ENCODE measurements around the gene PDE6G. TPM values are rescaled to one million over a fixed set of nuclear protein-coding genes. Genes with fewer than 3 reads are reported as not detected.
A peak's percentile ranks its signal among the peaks of the same experiment; 100 is the strongest.

The PDE6G gene
- total RNA-seq, 4 donors from 2014 or later: 0.53 TPM; not detected in 3

- no peak for TF ChIP-seq POLR2AphosphoS5 (IDR thresholded peaks at IDR 0.05)
- no peak for TF ChIP-seq POLR2A (IDR thresholded peaks at IDR 0.05)
- TF ChIP-seq, protein P1, sequence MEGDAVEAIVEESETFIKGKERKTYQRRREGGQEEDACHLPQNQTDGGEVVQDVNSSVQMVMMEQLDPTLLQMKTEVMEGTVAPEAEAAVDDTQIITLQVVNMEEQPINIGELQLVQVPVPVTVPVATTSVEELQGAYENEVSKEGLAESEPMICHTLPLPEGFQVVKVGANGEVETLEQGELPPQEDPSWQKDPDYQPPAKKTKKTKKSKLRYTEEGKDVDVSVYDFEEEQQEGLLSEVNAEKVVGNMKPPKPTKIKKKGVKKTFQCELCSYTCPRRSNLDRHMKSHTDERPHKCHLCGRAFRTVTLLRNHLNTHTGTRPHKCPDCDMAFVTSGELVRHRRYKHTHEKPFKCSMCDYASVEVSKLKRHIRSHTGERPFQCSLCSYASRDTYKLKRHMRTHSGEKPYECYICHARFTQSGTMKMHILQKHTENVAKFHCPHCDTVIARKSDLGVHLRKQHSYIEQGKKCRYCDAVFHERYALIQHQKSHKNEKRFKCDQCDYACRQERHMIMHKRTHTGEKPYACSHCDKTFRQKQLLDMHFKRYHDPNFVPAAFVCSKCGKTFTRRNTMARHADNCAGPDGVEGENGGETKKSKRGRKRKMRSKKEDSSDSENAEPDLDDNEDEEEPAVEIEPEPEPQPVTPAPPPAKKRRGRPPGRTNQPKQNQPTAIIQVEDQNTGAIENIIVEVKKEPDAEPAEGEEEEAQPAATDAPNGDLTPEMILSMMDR (IDR thresholded peaks at IDR 0.05): no peak
- no peak for TF ChIP-seq EP300 (IDR thresholded peaks at IDR 0.05)
- Histone ChIP-seq H3K9me3 (no peaks in the 10 kb centered on the region), H3K4me3 (no peak overlapping the region), H3K27me3 (no peaks in the 10 kb centered on the region), H3K27ac (no peak overlapping the region), H3K36me3 (peaks cover 60% of the 10 kb centered on the region), H3K4me1 (peaks cover 15% of the 10 kb centered on the region)
- 68% methylated on average over 17 of the region's 18 CpGs for WGBS
- no peak for DNase-seq (ENCODE audit: low spot score in 2 of 2)
Measured at GRCh38 chr17:81673561-81674258, 17.4 kb upstream of the PDE6G start.

- Histone ChIP-seq H3K36me3 (peaks cover 60% of the 10 kb centered on the region), H3K4me3 (no peak overlapping the region), H3K27me3 (no peaks in the 10 kb centered on the region), H3K9me3 (no peaks in the 10 kb centered on the region), H3K27ac (no peak overlapping the region), H3K4me1 (peaks cover 22% of the 10 kb centered on the region)
- DNase-seq (ENCODE audit: low spot score in 2 of 2): no peak
- WGBS: 90% methylated on average over 16 of the region's 16 CpGs
- TF ChIP-seq, protein P1 (IDR thresholded peaks at IDR 0.05): no peak
Measured at GRCh38 chr17:81672954-81673353, 16.6 kb upstream of the PDE6G start.

- no peak for TF ChIP-seq EP300 (IDR thresholded peaks at IDR 0.05)
- TF ChIP-seq POLR2AphosphoS5 (IDR thresholded peaks at IDR 0.05): no peak
- TF ChIP-seq, protein P1 (IDR thresholded peaks at IDR 0.05): no peak
- TF ChIP-seq POLR2A (IDR thresholded peaks at IDR 0.05): no peak
- 83% methylated on average over 1 of the region's 18 CpGs for WGBS
- Histone ChIP-seq H3K4me3 (no peak overlapping the region), H3K4me1 (peaks cover 27% of the 10 kb centered on the region), H3K27me3 (no peaks in the 10 kb centered on the region), H3K36me3 (peaks cover 60% of the 10 kb centered on the region), H3K27ac (no peak overlapping the region), H3K9me3 (no peaks in the 10 kb centered on the region)
- DNase-seq (ENCODE audit: low spot score in 2 of 2): no peak
Measured at GRCh38 chr17:81672504-81672903, 16.2 kb upstream of the PDE6G start.

GRCh38 chr17:81667754-81668153 is 11.4 kb upstream of the PDE6G start:
- Histone ChIP-seq H3K4me1 (peaks cover 48% of the 10 kb centered on the region), H3K27ac (peak overlapping the region; percentile 94), H3K4me3 (peak overlapping the region; percentile 99), H3K36me3 (peaks cover 40% of the 10 kb centered on the region), H3K27me3 (no peaks in the 10 kb centered on the region), H3K9me3 (no peaks in the 10 kb centered on the region)
- WGBS: 54% methylated on average over 18 of the region's 18 CpGs
- no peak for DNase-seq (ENCODE audit: low spot score in 2 of 2)
- TF ChIP-seq POLR2AphosphoS5 (IDR thresholded peaks at IDR 0.05): no peak
- TF ChIP-seq, protein P1 (IDR thresholded peaks at IDR 0.05): peak in 1 of 2 donors; percentile 32

DNA sequence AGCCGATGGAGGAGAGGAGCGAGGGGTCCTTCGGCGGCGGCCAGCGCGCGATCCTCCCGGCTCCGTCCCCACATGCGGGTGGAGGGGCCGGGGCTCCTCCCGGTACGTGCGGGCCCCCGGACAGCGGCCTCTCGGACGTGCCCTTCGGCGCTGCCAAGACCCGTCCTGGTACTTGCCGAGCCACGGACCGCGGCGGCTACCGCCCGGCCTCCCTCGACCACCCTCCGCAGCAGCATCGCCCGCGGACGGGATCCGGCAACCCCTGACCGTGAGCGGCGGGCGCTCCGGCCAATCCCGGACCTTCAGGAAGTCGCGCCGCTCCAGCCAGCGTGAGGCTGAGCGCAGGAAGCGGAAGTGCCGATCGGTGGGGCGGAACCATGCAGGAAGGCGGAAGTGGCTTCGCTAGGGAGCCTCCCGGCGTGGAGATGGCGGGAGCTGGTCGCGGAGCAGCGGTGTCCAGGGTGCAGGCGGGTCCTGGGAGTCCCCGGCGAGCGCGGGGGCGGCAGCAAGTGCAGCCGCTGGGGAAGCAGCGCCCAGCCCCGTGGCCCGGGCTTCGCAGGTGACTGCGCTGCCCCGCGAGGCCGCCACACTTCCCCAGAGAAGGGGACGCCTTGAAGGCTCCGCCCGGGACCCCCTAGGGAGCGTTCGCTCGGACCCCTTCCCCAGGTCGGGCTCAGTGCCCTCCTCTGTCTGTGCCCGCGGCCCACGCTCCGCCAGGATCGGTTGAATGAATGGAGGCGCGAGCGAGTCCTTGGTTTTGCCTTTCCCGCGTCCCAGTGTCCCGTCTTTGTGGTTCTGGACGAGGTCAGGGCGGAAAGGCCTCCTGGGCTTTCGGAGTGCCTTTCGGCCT is 10.2 kb upstream of the PDE6G start, which contains the start of the genes CCDC137 and OXLD1:
TSS of gene CCDC137 (plus strand) at position 396 of the 850 bp plus-strand sequence. CDS start at position 426, 30 bp downstream.
TSS of gene OXLD1 (minus strand) at position 264 of the 850 bp plus-strand sequence. CDS start at position 236, 28 bp downstream.
- Histone ChIP-seq H3K27me3 (no peaks in the 10 kb centered on the region), H3K27ac (peak within 1 kb of the TSS; percentile 94), H3K36me3 (peaks cover 28% of the 10 kb centered on the region), H3K9me3 (no peaks in the 10 kb centered on the region), H3K4me3 (peak within 1 kb of the TSS; percentile 99), H3K4me1 (peaks cover 48% of the 10 kb centered on the region)
- peak; percentile 97 for DNase-seq (ENCODE audit: low spot score in 2 of 2)
- WGBS: 0% methylated on average over 33 of the region's 96 CpGs
- TF ChIP-seq, protein P1 (IDR thresholded peaks at IDR 0.05): no peak
- TF ChIP-seq POLR2AphosphoS5 (IDR thresholded peaks at IDR 0.05): peak; percentile 78 to 94 (median 79)
- TF ChIP-seq EP300 (IDR thresholded peaks at IDR 0.05): no peak
- peak; percentile 57 to 78 for TF ChIP-seq POLR2A (IDR thresholded peaks at IDR 0.05)

Data from suprapubic skin (tissue), 4 donors.